ENCODE results near the gene PRSS56.

Gene PRSS56

DNA sequence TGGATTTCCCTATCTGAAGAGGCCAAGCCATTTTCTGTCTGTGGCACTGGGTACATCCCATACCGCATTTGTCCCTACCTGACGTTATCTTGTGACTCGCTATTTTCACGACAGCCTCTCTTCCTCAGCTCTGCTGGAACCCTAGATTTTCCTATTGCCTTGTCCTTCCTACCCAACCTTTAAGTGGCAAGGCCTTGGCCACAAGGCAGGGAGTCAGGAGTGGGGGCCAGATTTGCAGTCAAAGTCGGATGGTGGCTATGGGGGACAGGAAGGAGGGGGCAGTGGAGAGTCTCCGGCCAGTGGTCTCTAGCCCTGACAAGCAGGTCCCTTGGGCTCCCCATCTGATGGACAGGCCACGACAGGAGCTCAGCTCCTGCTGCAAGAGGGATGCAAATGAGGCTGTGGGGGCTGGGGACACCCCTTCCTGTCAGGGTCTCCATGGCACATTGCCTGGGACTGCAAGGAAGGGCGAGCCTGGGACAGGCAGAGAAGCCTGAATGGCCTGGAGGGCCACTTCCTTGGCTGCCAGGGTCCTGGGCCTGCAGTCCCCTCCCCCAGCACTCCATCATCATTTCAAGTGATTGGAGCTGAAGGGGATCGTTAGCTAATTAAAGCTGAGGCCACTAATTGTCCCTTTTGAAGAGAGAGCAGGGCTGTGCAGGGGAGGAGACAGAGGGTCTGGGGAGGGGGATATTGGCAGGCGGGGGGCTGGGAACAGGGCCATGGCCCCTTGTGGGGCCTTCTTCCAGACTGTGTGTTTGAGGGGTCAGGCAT, 26.3 kb upstream of the PRSS56 start:
- Histone ChIP-seq H3K27ac (ENCODE audit: poor library complexity, severe bottlenecking) (no peak overlapping the region), H3K36me3 (ENCODE audit: low read depth) (no peaks in the 10 kb centered on the region), H3K4me3 (ENCODE audit: severe bottlenecking) (no peak overlapping the region), H3K9me3 (ENCODE audit: severe bottlenecking) (no peaks in the 10 kb centered on the region), H3K4me1 (ENCODE audit: insufficient read depth, poor library complexity, severe bottlenecking) (no peaks in the 10 kb centered on the region), H3K27me3 (ENCODE audit: insufficient read depth, poor library complexity, severe bottlenecking) (peaks cover 5% of the 10 kb centered on the region)
- TF ChIP-seq, protein P1, sequence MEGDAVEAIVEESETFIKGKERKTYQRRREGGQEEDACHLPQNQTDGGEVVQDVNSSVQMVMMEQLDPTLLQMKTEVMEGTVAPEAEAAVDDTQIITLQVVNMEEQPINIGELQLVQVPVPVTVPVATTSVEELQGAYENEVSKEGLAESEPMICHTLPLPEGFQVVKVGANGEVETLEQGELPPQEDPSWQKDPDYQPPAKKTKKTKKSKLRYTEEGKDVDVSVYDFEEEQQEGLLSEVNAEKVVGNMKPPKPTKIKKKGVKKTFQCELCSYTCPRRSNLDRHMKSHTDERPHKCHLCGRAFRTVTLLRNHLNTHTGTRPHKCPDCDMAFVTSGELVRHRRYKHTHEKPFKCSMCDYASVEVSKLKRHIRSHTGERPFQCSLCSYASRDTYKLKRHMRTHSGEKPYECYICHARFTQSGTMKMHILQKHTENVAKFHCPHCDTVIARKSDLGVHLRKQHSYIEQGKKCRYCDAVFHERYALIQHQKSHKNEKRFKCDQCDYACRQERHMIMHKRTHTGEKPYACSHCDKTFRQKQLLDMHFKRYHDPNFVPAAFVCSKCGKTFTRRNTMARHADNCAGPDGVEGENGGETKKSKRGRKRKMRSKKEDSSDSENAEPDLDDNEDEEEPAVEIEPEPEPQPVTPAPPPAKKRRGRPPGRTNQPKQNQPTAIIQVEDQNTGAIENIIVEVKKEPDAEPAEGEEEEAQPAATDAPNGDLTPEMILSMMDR (IDR thresholded peaks at IDR 0.05; ENCODE audit: poor library complexity, severe bottlenecking) = no peak
- peak; percentile 42 for DNase-seq (ENCODE audit: low spot score)
- ATAC-seq (ENCODE audit: low read depth) = no peak

DNA sequence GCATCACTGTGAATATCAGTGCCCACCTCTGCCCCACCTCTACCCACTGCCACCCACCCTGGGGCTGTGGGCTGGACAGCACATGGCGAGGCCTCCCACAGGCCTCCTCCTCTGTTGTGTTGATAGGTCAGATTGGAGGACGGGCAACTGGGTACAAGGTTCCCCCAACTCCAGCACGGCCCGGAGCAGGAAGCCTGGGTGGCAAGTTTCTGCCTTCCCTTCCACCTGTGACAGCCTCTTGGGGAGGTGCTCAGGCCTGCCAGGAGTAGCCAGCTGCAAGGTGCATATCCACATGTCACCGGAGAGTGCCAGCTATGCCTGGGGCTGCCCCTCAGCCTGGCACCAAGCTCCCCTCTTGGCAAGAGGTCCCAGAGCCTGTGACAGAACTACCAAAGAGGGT, 25.6 kb upstream of the PRSS56 start:
- no peak overlapping the region for H3K27ac ChIP-seq (ENCODE audit: poor library complexity, severe bottlenecking)
- no peak for DNase-seq (ENCODE audit: low spot score)
- TF ChIP-seq, protein P1 (IDR thresholded peaks at IDR 0.05; ENCODE audit: poor library complexity, severe bottlenecking) = no peak
- no peaks in the 10 kb centered on the region for H3K4me1 ChIP-seq (ENCODE audit: insufficient read depth, poor library complexity, severe bottlenecking)
- ATAC-seq (ENCODE audit: low read depth) = no peak
- no peaks in the 10 kb centered on the region for H3K27me3 ChIP-seq (ENCODE audit: insufficient read depth, poor library complexity, severe bottlenecking)
- H3K4me3 ChIP-seq (ENCODE audit: severe bottlenecking) = no peak overlapping the region
- no peaks in the 10 kb centered on the region for H3K9me3 ChIP-seq (ENCODE audit: severe bottlenecking)
- no peaks in the 10 kb centered on the region for H3K36me3 ChIP-seq (ENCODE audit: low read depth)

- DNase-seq (ENCODE audit: low spot score) = no peak
Measured at GRCh38 chr2:232495292-232495691, 24.9 kb upstream of the PRSS56 start.

DNA sequence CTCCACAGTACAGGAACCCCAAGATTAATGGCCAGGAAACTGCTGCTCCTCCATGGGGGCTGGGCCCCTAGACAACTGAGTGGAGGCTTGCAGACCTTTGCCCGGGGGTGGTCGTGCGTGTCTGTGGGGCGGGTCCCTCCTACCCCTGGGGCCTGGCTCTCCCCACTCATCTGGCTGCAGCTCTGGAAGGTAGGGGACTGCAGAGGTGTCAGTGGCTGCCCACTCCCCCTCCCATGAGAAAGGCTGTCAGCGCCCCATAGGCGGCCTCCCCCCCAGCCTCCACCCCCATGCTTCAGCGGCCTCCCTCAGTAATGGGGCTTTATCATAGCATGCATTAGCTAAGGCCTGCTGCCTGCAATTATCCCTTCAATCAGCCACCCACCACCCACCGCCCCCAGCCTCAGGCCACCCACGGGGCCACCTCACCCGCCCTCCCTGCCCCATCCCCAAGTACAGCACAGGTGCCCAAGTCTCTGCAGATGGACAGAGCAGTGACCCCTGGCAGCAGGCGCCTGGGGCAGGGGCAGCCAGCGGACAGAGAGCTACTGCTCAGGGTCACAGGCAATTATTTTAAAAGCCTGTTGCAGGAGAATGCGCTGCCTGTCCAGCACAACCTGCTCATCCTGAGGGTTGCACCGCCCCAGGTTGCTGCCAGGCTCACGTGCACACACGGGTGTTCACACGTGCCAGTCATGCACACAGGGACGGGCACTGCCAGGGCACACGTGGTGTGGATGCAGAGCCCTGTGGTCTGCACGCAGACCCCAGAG, 23.5 kb upstream of the PRSS56 start:
- Histone ChIP-seq H3K36me3 (ENCODE audit: low read depth) (no peaks in the 10 kb centered on the region), H3K27me3 (ENCODE audit: insufficient read depth, poor library complexity, severe bottlenecking) (no peaks in the 10 kb centered on the region), H3K9me3 (ENCODE audit: severe bottlenecking) (no peaks in the 10 kb centered on the region), H3K4me1 (ENCODE audit: insufficient read depth, poor library complexity, severe bottlenecking) (no peaks in the 10 kb centered on the region), H3K4me3 (ENCODE audit: severe bottlenecking) (no peak overlapping the region), H3K27ac (ENCODE audit: poor library complexity, severe bottlenecking) (no peak overlapping the region)
- no peak for ATAC-seq (ENCODE audit: low read depth)
- DNase-seq (ENCODE audit: low spot score) = no peak
- TF ChIP-seq, protein P1 (IDR thresholded peaks at IDR 0.05; ENCODE audit: poor library complexity, severe bottlenecking) = no peak

More at GRCh38 chr2:232495292-232495691, 24.9 kb upstream of the PRSS56 start:
- H3K9me3 ChIP-seq (ENCODE audit: severe bottlenecking) = no peaks in the 10 kb centered on the region
- no peak overlapping the region for H3K27ac ChIP-seq (ENCODE audit: poor library complexity, severe bottlenecking)
- no peak for ATAC-seq (ENCODE audit: low read depth)
- no peak overlapping the region for H3K4me3 ChIP-seq (ENCODE audit: severe bottlenecking)
- H3K36me3 ChIP-seq (ENCODE audit: low read depth) = no peaks in the 10 kb centered on the region
- H3K27me3 ChIP-seq (ENCODE audit: insufficient read depth, poor library complexity, severe bottlenecking) = no peaks in the 10 kb centered on the region
- TF ChIP-seq, protein P1 (IDR thresholded peaks at IDR 0.05; ENCODE audit: poor library complexity, severe bottlenecking) = no peak
- H3K4me1 ChIP-seq (ENCODE audit: insufficient read depth, poor library complexity, severe bottlenecking) = no peaks in the 10 kb centered on the region

Measured in RWPE2 (cell line).